B cell (primary cell): ENCODE results near the gene LMAN1L. TPM values are rescaled to one million over a fixed set of nuclear protein-coding genes. Genes with fewer than 3 reads are reported as not detected.

Source experiments
- ATAC-seq: fragments of 200-7000 bp; cut with Tn5 transposase; one replicate; pipeline ENCODE4 v1.10.0; 2021; ENCODE audit warnings: low read depth, mild to moderate bottlenecking, moderate number of reproducible peaks, moderate library complexity
- CTCF ChIA-PET: fragments of 350-600 bp; sonication (Branson Sonifier 250); formaldehyde crosslinking; loops from one replicate; lab custom pipeline; 2021; ENCODE audit warnings: antibody characterized with exemption, inconsistent platforms; lab: Charles Lee
- POLR2A ChIA-PET: fragments of 350-600 bp; sonication (Branson Sonifier 250); formaldehyde crosslinking; loops from one replicate; lab custom pipeline; 2021; ENCODE audit warnings: antibody characterized with exemption; lab: Charles Lee
- DNase-seq: peaks from one replicate; pipeline ENCODE4 v3.0.0; 2013
- H2AFZ ChIP-seq: 2 replicates; pipeline ENCODE4 v1.6.1; 2012; ENCODE audit warnings: mild to moderate bottlenecking, low read depth, low read length; ENCODE audit not compliant: insufficient read depth, poor library complexity, severe bottlenecking
- H3K27ac ChIP-seq, 2 donors: 1 replicate in 1 of 2; 2 replicates in 1 of 2; pipeline ENCODE4 v1.5.1; 2012 to 2013; ENCODE audit warnings: low read length in 2 of 2, mild to moderate bottlenecking in 2 of 2, moderate library complexity in 1 of 2
- H3K27me3 ChIP-seq, 4 experiments: fragments of 200-600 bp in 1 of 4; sonication (generic) in 1 of 4; replicated peaks in 1 of 4; 1 replicate in 2 of 4; 2 replicates in 2 of 4; pipeline versions ENCODE4 v1.6.1 to v1.7.0; 2013 to 2016; ENCODE audit warnings: low read length in 3 of 4, mild to moderate bottlenecking in 2 of 4, mixed read lengths in 1 of 4, moderate library complexity in 1 of 4; ENCODE audit not compliant: insufficient read depth in 4 of 4, control insufficient read depth in 3 of 4; ENCODE audit errors: control extremely low read depth in 1 of 4
- H3K36me3 ChIP-seq, 2 experiments: replicated peaks in 1 of 2; 1 replicate in 1 of 2; 2 replicates in 1 of 2; pipeline versions ENCODE4 v1.6.1 to v1.7.1; 2013; ENCODE audit warnings: low read length in 1 of 2; ENCODE audit not compliant: insufficient read depth in 2 of 2, control insufficient read depth in 1 of 2; ENCODE audit errors: control extremely low read depth in 1 of 2, extremely low read depth in 1 of 2
- H3K4me1 ChIP-seq, 2 donors: fragments of 200-600 bp in 1 of 2; sonication (generic) in 1 of 2; 1 replicate in 1 of 2; 2 replicates in 1 of 2; pipeline versions ENCODE4 v1.5.1 to v1.6.1; 2013 to 2017; ENCODE audit warnings: low read length in 2 of 2; ENCODE audit not compliant: control insufficient read depth in 2 of 2, insufficient read depth in 2 of 2
- H3K4me2 ChIP-seq: replicated peaks from 2 replicates; pipeline ENCODE3; 2012; ENCODE audit warnings: mild to moderate bottlenecking, low read depth, low read length; ENCODE audit not compliant: poor library complexity, severe bottlenecking
- H3K4me3 ChIP-seq, 5 experiments: fragments of 200-600 bp in 1 of 5; sonication (generic) in 1 of 5; 1 replicate in 3 of 5; 2 replicates in 2 of 5; pipeline versions ENCODE4 v1.5.1 to v1.7.0; 2011 to 2016; ENCODE audit warnings: low read length in 4 of 5, mild to moderate bottlenecking in 4 of 5, low read depth in 2 of 5, control low read depth in 1 of 5, moderate library complexity in 1 of 5; ENCODE audit not compliant: insufficient read depth in 1 of 5; ENCODE audit errors: control extremely low read depth in 1 of 5, extremely low read depth in 1 of 5
- H3K79me2 ChIP-seq: fragments of 200-600 bp; sonication (generic); one replicate; pipeline ENCODE4 v1.6.0; 2016; ENCODE audit warnings: low read length; ENCODE audit not compliant: control insufficient read depth, insufficient read depth
- H3K9ac ChIP-seq: fragments of 200-600 bp; sonication (generic); 2 replicates; pipeline ENCODE4 v1.6.1; 2017; ENCODE audit warnings: mild to moderate bottlenecking, low read length, moderate library complexity
- H3K9me3 ChIP-seq, 3 donors: one replicate each; pipeline versions ENCODE4 v1.6.1 to v1.7.1; 2013; ENCODE audit warnings: low read length in 2 of 3; ENCODE audit not compliant: control insufficient read depth in 2 of 3, insufficient read depth in 1 of 3; ENCODE audit errors: control extremely low read depth in 1 of 3
- H4K20me1 ChIP-seq: 2 replicates; pipeline ENCODE4 v1.6.0; 2012; ENCODE audit warnings: mild to moderate bottlenecking, low read length; ENCODE audit not compliant: insufficient read depth, control insufficient read depth, poor library complexity, severe bottlenecking
- H3K27ac Mint-ChIP-seq: one replicate; pipeline ENCODE4 v1.8.0; 2021; ENCODE audit warnings: mixed read lengths
- H3K27me3 Mint-ChIP-seq: one replicate; pipeline ENCODE4 v1.8.0; 2021; ENCODE audit warnings: mixed read lengths
- H3K4me1 Mint-ChIP-seq: one replicate; pipeline ENCODE4 v1.8.0; 2021; ENCODE audit warnings: mixed read lengths
- H3K4me3 Mint-ChIP-seq: one replicate; pipeline ENCODE4 v1.8.0; 2021; ENCODE audit warnings: mixed read lengths
- H3K9me3 Mint-ChIP-seq: one replicate; pipeline ENCODE4 v1.8.0; 2022; ENCODE audit warnings: mixed read lengths; ENCODE audit not compliant: insufficient read depth
- CTCF ChIP-seq: fragments of 200-600 bp; IDR thresholded peaks from one replicate; pipeline ENCODE4 v1.8.0; 2022; ENCODE audit warnings: antibody characterized with exemption, mild to moderate bottlenecking
- EZH2 ChIP-seq: IDR thresholded peaks from 2 replicates; pipeline ENCODE4 v1.6.1; 2012; ENCODE audit warnings: borderline replicate concordance, low read depth, mild to moderate bottlenecking, moderate library complexity, low read length; ENCODE audit not compliant: insufficient read depth, poor library complexity, severe bottlenecking
- WGBS: methylation state at CpG from one replicate; pipeline ENCODE4 v1.1.5; 2013; ENCODE audit warnings: missing lambda C conversion rate; ENCODE audit not compliant: insufficient coverage; 5-methylcytosine and 5-hydroxymethylcytosine counted together
- intact Hi-C: fragments of 100-400 bp; cut with micrococcal nuclease; formaldehyde crosslinking; loops from one replicate; pipeline ENCODE4 v1.10.0; 2022
- polyA plus RNA-seq: library from polyadenylated mRNA; depleted of rRNA; stranded (reverse); fragments of >200 nt; gene quantifications from 2 replicates; pipeline ENCODE4 v1.2.3, GENCODE V29; 2012
- total RNA-seq, 2 donors: library from RNA; stranded (reverse); fragments of 120-200 nt in 1 of 2; gene quantifications; 1 replicate in 1 of 2; 2 replicates in 1 of 2; pipeline versions ENCODE4 v1.2.3 to v1.2.4, GENCODE V29; 2013 to 2022

The LMAN1L gene
- total and polyA plus RNA-seq, 2 donors (not counting 1 experiment from before 2014, with no cell fraction given), result 0.60 to 1.1 TPM

- peak; percentile 69 for DNase-seq
- peaks cover 3% of the 10 kb centered on the region for H4K20me1 ChIP-seq
- H3K4me3 ChIP-seq, result peak overlapping the region; percentile 74 to 93 (median 80)
- peak overlapping the region; percentile 91 to 99 for H3K27ac ChIP-seq
- Mint-ChIP-seq H3K27me3 (no peaks in the 10 kb centered on the region), H3K4me1 (peaks cover 85% of the 10 kb centered on the region), H3K27ac (peak overlapping the region; percentile 98), H3K9me3 (no peaks in the 10 kb centered on the region), H3K4me3 (peak overlapping the region; percentile 93)
- peaks cover 65% of the 10 kb centered on the region for H3K79me2 ChIP-seq
- H3K9me3 ChIP-seq, result peaks cover 0 to 6% (median 0%) of the 10 kb centered on the region in 3 donors
- no peak for ATAC-seq
- H2AFZ ChIP-seq, result peak overlapping the region; percentile 12
- POLR2A ChIA-PET, result interaction anchor here (0.6 to 15.2 kb wide), 6 partner anchors 9 to 384 kb away, joined by 3 to 572 read pairs (median 5); partner anchors contain the start of gene FAM219B
- no peaks in the 10 kb centered on the region for H3K27me3 ChIP-seq
- TF ChIP-seq CTCF, result no peak
- no peak for TF ChIP-seq EZH2
- peaks cover 68 to 84% of the 10 kb centered on the region in 2 donors for H3K4me1 ChIP-seq
- 10% methylated on average over 16 of the region's 16 CpGs for whole genome bisulfite sequencing
- CTCF ChIA-PET, result interaction anchor here (0.6 to 37.1 kb wide), 7 partner anchors 1 to 164 kb away, joined by 3 to 2548 read pairs (median 7); partner anchors contain the start of genes CSK and LMAN1L
- no peaks in the 10 kb centered on the region for H3K36me3 ChIP-seq
- peak overlapping the region; percentile 97 for H3K4me2 ChIP-seq
- intact Hi-C loops, result loop anchor here (1.0 to 10.0 kb wide), 3 partner anchors 9 to 346 kb away; partner anchors contain the start of gene SEMA7A
- peak overlapping the region; percentile 84 for H3K9ac ChIP-seq
Observed at GRCh38 chr15:74780523-74781430, 31.9 kb upstream of the LMAN1L start.
